ENCODE results near the gene LASP1NB.
"Not testable (repeated sequence)": the region's sequence is repeated elsewhere in the genome, so short reads cannot be mapped to it uniquely, and the experiment has no call there.

The LASP1NB gene

GRCh38 chr17:38897671-38898290 is 27.6 kb upstream of the LASP1NB start:
- DNase-seq, result no peak

- DNase-seq, result peak; percentile 34
Observed at GRCh38 chr17:38898291-38898679, 27.1 kb upstream of the LASP1NB start.

GRCh38 chr17:38898812-38899348 is 26.5 kb upstream of the LASP1NB start:
- DNase-seq, result peak; percentile 88

- no peak for DNase-seq
Observed at GRCh38 chr17:38899421-38899820, 26.0 kb upstream of the LASP1NB start.

DNA sequence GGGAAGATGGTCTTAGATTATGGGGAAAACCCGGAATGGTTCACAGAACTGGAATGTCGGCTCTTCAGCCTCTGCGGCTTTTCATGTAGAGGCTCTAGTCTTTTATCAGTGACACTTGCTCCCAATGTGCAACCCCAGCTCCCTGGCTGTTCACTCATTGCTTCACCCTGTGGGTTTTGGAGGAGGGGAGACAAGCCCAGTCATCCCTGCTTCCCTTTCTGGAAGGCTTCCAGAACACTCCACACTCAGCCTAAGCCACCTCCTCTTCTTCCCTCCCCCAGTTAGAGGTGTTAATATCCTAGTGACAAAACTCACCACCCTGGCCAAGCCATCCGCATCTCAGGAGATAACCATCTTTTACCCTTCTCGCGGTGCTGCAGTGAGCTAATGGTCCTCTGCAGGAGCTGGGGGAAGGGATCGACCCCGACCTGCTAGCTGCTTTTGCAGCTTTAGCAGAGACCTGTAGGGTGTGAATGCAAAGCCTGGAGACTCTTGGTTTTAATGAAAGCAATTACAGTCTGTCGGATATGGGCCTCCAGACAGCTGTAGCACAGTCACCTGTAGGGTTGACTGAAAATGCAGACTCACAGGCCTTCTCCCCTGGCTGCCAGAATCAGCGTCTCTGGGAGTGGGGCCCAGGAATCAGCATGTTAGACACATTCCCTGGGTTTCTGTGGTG is 24.3 kb upstream of the LASP1NB start:
- peak; percentile 69 for DNase-seq

GRCh38 chr17:38903404-38903803 is 22.0 kb upstream of the LASP1NB start:
- no peak for DNase-seq

DNA sequence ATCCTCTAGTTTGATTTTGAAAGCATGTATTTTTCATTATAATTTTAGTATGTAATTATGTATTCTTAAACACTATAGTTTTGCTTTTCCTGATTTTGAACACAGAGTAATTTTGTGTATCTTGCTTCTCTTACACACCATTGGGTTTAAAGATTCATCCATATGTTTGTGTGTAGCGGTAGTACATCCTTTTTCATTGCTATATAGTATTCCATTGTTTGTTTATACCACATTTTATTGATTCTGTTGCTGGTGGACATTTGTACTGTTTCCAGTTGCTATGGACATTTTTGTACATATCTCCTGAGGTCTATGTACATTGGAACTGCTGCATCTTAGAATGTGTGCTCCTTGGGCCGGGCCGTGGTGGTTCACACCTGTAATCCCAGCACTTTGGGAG is 20.5 kb upstream of the LASP1NB start:
- DNase-seq, result no peak

- no peak for DNase-seq
Observed at GRCh38 chr17:38905375-38905774, 20.0 kb upstream of the LASP1NB start.

DNA sequence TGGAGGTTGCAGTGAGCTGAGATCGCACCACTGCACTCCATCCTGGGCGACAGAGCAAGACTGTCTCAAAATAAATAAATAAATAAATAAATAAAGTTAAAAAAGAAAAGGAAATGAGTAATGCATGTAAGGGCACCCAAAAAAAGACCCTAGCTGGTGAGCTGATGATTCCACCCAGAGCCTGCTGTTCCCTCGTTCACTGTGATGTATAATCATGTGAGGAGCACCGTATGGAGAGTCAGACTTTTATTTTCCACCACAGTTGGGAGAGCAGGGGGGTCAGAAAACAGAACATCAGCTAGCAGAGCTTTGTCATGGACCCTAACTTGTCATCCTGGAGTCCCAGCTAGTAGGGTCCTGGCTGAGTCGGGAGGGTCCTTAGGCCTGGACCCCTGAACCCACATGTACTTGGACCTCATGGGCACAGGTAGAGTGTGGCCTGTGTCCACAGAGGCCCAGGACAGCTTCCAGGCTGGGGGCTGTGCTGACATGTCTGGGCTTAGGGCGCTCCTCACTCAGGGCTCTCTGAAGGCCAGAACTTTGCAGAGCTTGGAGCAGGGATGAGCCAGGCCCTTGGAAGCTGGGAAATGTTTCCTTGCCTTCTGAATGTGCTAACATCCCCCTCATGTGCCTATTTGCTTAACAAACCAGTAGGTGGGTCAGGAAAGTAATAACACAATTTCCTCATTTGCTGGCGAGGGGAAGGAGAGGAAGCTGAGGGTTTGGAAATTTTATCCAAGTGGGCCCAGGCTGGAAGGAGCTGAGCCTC is 18.8 kb upstream of the LASP1NB start:
- DNase-seq, result no peak

GRCh38 chr17:38907930-38908675 is 17.3 kb upstream of the LASP1NB start:
- DNase-seq, result no peak

DNA sequence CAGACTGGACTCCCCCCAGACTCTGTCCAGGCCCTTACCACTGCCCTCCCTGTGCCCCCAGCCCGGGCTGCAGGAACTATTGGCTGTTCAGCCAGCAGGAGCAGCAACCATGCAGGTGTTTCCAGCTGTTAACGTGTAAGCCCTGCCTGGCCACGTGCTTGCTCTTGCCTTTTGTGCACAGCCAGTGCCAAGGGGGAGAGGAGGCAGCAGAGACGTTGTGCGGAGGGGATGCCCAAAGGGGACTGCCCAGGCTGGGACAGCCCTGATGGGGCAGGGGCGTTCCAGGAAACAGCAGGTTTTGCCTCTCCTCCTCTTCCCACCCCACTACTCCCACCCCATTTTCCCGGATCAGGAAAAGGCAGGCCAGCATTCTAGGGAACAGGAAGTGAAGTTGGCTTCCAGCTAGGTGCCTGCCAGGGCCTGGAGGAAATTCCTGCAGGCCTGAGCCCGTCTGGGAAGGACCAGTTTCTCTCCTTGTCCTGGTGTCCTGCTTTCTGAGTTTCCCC is 16.7 kb upstream of the LASP1NB start:
- no peak for DNase-seq

DNA sequence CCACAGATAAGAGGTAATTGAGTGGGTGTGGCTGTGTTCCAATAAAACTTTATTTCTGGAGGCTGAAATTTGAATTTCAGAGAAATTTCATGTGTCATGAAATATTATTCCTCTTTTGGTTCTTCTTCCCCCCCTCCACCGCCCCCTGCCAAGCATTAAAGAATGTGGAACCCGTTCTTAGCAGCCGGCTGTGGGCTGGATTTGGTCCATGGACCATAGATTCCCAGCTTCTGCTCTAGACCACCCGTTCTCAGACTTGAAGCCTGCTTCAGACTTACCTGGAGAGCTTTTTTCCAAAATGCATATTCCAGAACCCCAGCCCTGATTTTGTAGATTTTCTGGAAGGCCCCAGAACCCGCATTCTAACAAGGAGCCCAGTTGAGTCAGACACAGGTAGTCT is 15.1 kb upstream of the LASP1NB start:
- DNase-seq, result no peak

DNA sequence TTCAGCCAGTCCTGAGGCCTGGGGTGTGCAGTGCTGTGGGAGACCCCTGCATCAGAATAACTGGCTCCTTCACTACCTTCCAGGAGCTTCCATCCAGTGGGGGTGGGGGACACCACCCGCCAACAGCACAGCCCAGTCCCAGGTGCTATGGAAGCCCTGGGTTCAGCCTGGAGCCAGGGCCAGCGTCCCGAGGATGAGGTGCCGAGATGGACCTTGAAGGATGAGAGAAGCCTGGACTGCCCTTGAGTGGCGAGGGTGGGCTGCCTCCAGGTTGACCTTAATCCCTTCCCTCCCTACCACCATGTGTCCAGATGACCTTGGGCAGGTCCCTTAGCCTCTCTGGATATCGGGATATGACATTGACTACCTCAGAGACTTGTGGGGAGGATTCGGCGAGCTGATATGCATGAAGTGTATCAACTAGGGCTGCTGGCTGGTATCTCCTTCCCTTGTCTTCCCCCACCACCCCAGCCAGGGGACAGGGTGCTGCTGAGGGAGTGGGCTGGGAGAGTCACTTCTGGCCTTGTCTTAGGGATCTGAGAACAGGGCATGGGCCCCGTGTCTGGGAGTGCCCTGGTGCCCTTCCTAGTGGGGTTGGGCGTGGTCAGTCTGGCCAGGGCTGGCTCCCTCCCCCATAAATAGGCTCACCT is 14.2 kb upstream of the LASP1NB start:
- DNase-seq, result no peak

GRCh38 chr17:38911731-38912081 is 13.7 kb upstream of the LASP1NB start:
- not testable (repeated sequence) for DNase-seq

GRCh38 chr17:38912221-38912813 is 13.1 kb upstream of the LASP1NB start:
- no peak for DNase-seq

- no peak for DNase-seq
Observed at GRCh38 chr17:38914741-38915638, 10.4 kb upstream of the LASP1NB start.

DNA sequence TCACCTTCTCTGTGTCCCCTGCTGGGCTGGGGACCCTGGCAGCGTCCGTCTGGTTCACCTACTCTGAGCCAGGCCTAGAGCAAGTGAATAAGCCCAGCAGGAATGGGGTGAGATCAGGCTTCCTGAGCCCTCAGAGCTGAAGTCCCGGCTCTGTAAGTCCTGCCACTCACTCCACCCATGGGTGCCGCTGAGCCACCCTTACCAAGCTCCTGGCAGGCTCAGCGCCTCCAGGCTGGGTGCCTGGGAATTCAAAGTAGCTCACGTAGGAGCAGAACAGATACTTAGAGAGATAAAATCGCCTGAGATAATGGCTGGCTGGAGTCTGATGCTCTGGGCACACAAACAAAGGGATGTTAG is 9.8 kb upstream of the LASP1NB start:
- no peak for DNase-seq

- DNase-seq, result no peak
Observed at GRCh38 chr17:38916771-38917170, 8.6 kb upstream of the LASP1NB start.

GRCh38 chr17:38917259-38917658 is 8.2 kb upstream of the LASP1NB start:
- no peak for DNase-seq

DNA sequence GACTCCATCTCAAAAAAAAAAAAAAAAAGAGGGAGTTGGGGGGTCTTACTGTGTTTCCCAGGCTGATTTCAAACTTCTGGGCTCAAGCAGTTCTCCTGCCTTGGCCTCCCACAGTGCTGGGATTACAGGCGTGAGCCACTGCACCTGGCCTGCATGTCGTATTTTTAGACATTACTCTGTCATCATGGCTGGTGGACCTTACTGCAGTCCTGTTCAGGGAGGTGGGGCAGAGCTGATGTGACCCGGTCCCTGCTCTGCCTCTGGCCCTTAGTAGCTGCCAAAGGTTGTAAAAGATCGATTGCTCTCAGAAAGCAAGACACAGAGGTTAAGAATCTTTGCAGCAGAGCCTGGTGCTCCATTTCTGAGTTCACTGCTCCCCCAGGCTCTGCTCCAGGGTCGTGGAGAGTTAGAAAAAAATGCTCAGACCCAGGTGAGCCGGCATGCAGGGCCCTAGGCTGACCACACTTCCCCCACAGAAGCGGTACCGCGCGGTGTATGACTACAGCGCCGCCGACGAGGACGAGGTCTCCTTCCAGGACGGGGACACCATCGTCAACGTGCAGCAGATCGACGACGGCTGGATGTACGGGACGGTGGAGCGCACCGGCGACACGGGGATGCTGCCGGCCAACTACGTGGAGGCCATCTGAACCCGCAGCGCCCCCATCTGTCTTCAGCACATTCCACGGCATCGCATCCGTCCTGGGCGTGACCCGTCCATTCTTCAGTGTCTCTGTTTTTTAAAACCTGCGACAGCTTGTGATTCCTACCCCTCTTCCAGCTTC is 7.1 kb upstream of the LASP1NB start:
- DNase-seq, result no peak

Measured in CD4-positive, alpha-beta T cell treated with Interleukin-17A for 1 hour (primary cell).